H9 (cell line): Measurements from ENCODE around the gene PDE8A. TPM values are rescaled to one million over a fixed set of nuclear protein-coding genes. Genes with fewer than 3 reads are reported as not detected.

Experiments used
- DNase-seq: peaks from one replicate; pipeline ENCODE4 v3.0.0-alpha.2; 2017
- H2AFZ ChIP-seq: one replicate; pipeline ENCODE4 v1.6.1; 2013; ENCODE audit warnings: mild to moderate bottlenecking, low read length, control low read depth, moderate library complexity
- H2AK5ac ChIP-seq: 2 replicates; pipeline ENCODE4 v1.6.1; 2013; ENCODE audit warnings: low read length, control low read depth, mixed read lengths; ENCODE audit not compliant: insufficient read length
- H2BK120ac ChIP-seq: one replicate; pipeline ENCODE4 v1.6.1; 2013; ENCODE audit warnings: low read depth, mild to moderate bottlenecking, low read length, control low read depth, inconsistent platforms; ENCODE audit not compliant: poor library complexity, severe bottlenecking
- H2BK12ac ChIP-seq: 2 replicates; pipeline ENCODE4 v1.6.1; 2013; ENCODE audit warnings: low read length, control low read depth, mixed read lengths, low read depth; ENCODE audit not compliant: insufficient read length
- H2BK15ac ChIP-seq: 2 replicates; pipeline ENCODE4 v1.6.1; 2013; ENCODE audit warnings: low read depth, low read length, control low read depth
- H2BK20ac ChIP-seq: one replicate; pipeline ENCODE4 v1.6.1; 2013; ENCODE audit warnings: low read depth, mild to moderate bottlenecking, low read length, control low read depth, inconsistent platforms; ENCODE audit not compliant: poor library complexity, severe bottlenecking
- H2BK5ac ChIP-seq: 2 replicates; pipeline ENCODE4 v1.6.1; 2013; ENCODE audit warnings: low read length, control low read depth, mixed read lengths; ENCODE audit not compliant: insufficient read length
- H3K14ac ChIP-seq: 2 replicates; pipeline ENCODE4 v1.6.1; 2013; ENCODE audit warnings: low read length, control low read depth; ENCODE audit not compliant: insufficient read depth
- H3K18ac ChIP-seq: 2 replicates; pipeline ENCODE4 v1.6.1; 2013; ENCODE audit warnings: low read depth, mild to moderate bottlenecking, mixed read lengths, low read length, control low read depth; ENCODE audit not compliant: insufficient read length
- H3K23ac ChIP-seq: 2 replicates; pipeline ENCODE4 v1.6.1; 2013; ENCODE audit warnings: low read length, control low read depth, mixed read lengths, low read depth; ENCODE audit not compliant: insufficient read length
- H3K23me2 ChIP-seq: 2 replicates; pipeline ENCODE4 v1.6.1; 2013; ENCODE audit warnings: low read depth, mild to moderate bottlenecking, mixed read lengths, low read length, control low read depth; ENCODE audit not compliant: insufficient read length, poor library complexity, severe bottlenecking
- H3K27ac ChIP-seq: 2 replicates; pipeline ENCODE4 v1.5.1; 2013; ENCODE audit warnings: low read length, control low read depth, mixed read lengths, low read depth; ENCODE audit not compliant: insufficient read length
- H3K27me3 ChIP-seq: 2 replicates; pipeline ENCODE4 v1.6.1; 2013; ENCODE audit warnings: low read length, control low read depth, inconsistent platforms; ENCODE audit not compliant: insufficient read depth
- H3K4ac ChIP-seq: 2 replicates; pipeline ENCODE4 v1.6.1; 2013; ENCODE audit warnings: low read depth, mild to moderate bottlenecking, control low read depth, inconsistent platforms, low read length, moderate library complexity
- H3K4me1 ChIP-seq: 2 replicates; pipeline ENCODE4 v1.6.1; 2013; ENCODE audit warnings: low read length, control low read depth, inconsistent platforms; ENCODE audit not compliant: insufficient read depth
- H3K4me2 ChIP-seq: 2 replicates; pipeline ENCODE4 v1.6.1; 2013; ENCODE audit warnings: low read length, control low read depth, mixed read lengths; ENCODE audit not compliant: insufficient read length, insufficient read depth
- H3K56ac ChIP-seq: 2 replicates; pipeline ENCODE4 v1.6.1; 2013; ENCODE audit warnings: low read depth, mild to moderate bottlenecking, mixed read lengths, low read length, control low read depth; ENCODE audit not compliant: insufficient read length
- H3K79me1 ChIP-seq: 2 replicates; pipeline ENCODE4 v1.6.1; 2013; ENCODE audit warnings: low read depth, mild to moderate bottlenecking, moderate library complexity, low read length, control low read depth, inconsistent platforms; ENCODE audit not compliant: insufficient read depth, poor library complexity, severe bottlenecking
- H3K79me2 ChIP-seq: 2 replicates; pipeline ENCODE4 v1.6.1; 2013; ENCODE audit warnings: low read length, control low read depth, inconsistent platforms; ENCODE audit not compliant: insufficient read depth
- H3K9ac ChIP-seq: 2 replicates; pipeline ENCODE4 v1.6.1; 2013; ENCODE audit warnings: low read length, control low read depth, mixed read lengths; ENCODE audit not compliant: insufficient read length; ENCODE audit errors: extremely low read depth
- H3K9me3 ChIP-seq: one replicate; pipeline ENCODE4 v1.6.1; 2013; ENCODE audit warnings: low read depth, low read length, inconsistent platforms; ENCODE audit not compliant: control insufficient read depth
- H3T11ph ChIP-seq: one replicate; pipeline ENCODE4 v1.6.1; 2013; ENCODE audit warnings: mild to moderate bottlenecking, low read length, control low read depth, inconsistent platforms
- H4K20me1 ChIP-seq: one replicate; pipeline ENCODE4 v1.6.1; 2013; ENCODE audit not compliant: control insufficient read depth, insufficient read length, insufficient read depth
- H4K5ac ChIP-seq: 2 replicates; pipeline ENCODE4 v1.6.1; 2013; ENCODE audit warnings: low read depth, mild to moderate bottlenecking, mixed read lengths, low read length, control low read depth; ENCODE audit not compliant: insufficient read length
- H4K8ac ChIP-seq: replicated peaks from 2 replicates; pipeline ENCODE4 v1.6.1; 2013; ENCODE audit warnings: low read length, control low read depth, mixed read lengths, low read depth; ENCODE audit not compliant: insufficient read length
- H4K91ac ChIP-seq: 2 replicates; pipeline ENCODE4 v1.6.1; 2013; ENCODE audit warnings: low read depth, mild to moderate bottlenecking, moderate library complexity, mixed read lengths, low read length, control low read depth; ENCODE audit not compliant: insufficient read length
- H3K27ac Mint-ChIP-seq, 3 experiments: 2 replicates in 2 of 3; 3 replicates in 1 of 3; pipeline ENCODE4 v1.8.0; 2020 to 2021; ENCODE audit warnings: mixed read lengths in 3 of 3, mild to moderate bottlenecking in 1 of 3, moderate library complexity in 1 of 3
- H3K27me3 Mint-ChIP-seq: 2 replicates; pipeline ENCODE4 v1.8.0; 2021; ENCODE audit warnings: low read depth, mild to moderate bottlenecking, moderate library complexity, mixed read lengths
- H3K36me3 Mint-ChIP-seq, 3 experiments: 2 replicates in 2 of 3; 3 replicates in 1 of 3; pipeline ENCODE4 v1.8.0; 2020 to 2021; ENCODE audit warnings: low read depth in 3 of 3, mixed read lengths in 3 of 3; ENCODE audit not compliant: insufficient read depth in 1 of 3
- H3K4me1 Mint-ChIP-seq, 2 experiments: 2 replicates each; pipeline ENCODE4 v1.8.0; 2020; ENCODE audit warnings: mixed read lengths in 2 of 2
- H3K4me3 Mint-ChIP-seq, 2 experiments: 2 replicates in 1 of 2; 3 replicates in 1 of 2; pipeline ENCODE4 v1.8.0; 2020 to 2021; ENCODE audit warnings: mild to moderate bottlenecking in 2 of 2, mixed read lengths in 2 of 2, moderate library complexity in 1 of 2
- H3K9me3 Mint-ChIP-seq, 2 experiments: 2 replicates in 1 of 2; 3 replicates in 1 of 2; pipeline ENCODE4 v1.8.0; 2020; ENCODE audit warnings: mild to moderate bottlenecking in 2 of 2, mixed read lengths in 2 of 2, moderate library complexity in 1 of 2
- WGBS: extraction: QIAGEN DNeasy Blood & Tissue Kit; methylation state at CpG from one replicate; pipeline ENCODE4 v1.1.7; 2013; ENCODE audit warnings: missing lambda C conversion rate, low lambda C conversion rate, mixed read lengths; ENCODE audit not compliant: insufficient read length; ENCODE audit errors: extremely low coverage; 5-methylcytosine and 5-hydroxymethylcytosine counted together
- total RNA-seq: library from RNA; stranded (reverse); gene quantifications from 2 replicates; pipeline ENCODE4 v1.2.1, GENCODE V29; 2021
- TF ChIP-seq, protein P1 (sequence below): fragments of 200-600 bp; sonication (generic); conservative IDR thresholded peaks from 3 replicates; pipeline ENCODE4 v1.8.0; 2021; ENCODE audit warnings: antibody characterized with exemption, mild to moderate bottlenecking

The PDE8A gene
- total RNA-seq, 1 experiment from 2014 or later, result 9.3 TPM

DNA sequence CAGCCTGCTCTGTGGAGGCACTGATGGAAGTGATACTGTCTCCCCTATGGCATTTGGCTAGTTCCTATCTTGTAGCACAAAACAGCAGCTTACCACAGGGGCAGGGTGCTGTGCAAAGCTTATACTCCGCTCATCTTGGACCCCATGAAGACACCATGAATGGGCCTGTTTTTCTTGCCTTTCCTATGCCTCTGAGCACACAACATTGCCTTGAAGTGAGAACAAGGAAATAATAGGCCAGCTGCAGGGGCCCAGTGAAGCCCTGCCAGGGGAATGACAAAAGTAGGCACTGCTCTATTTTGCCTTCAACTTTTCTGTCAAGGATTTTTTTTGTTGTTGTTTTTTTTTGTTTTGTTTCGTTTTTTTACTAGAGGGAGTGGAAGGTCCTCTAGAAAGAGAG is 110.3 kb downstream of the PDE8A start:
- Mint-ChIP-seq H3K4me3 (no peak overlapping the region), H3K27me3 (no peaks in the 10 kb centered on the region)
- no CpG with 5 or more reads among the region's 2 CpGs for WGBS

More for the DNA sequence above, 110.3 kb downstream of the PDE8A start:
- H2BK20ac ChIP-seq, result no peak overlapping the region
- no peak overlapping the region for H4K91ac ChIP-seq
- H3K79me2 ChIP-seq, result no peaks in the 10 kb centered on the region
- H2BK120ac ChIP-seq, result no peak overlapping the region
- H3K18ac ChIP-seq, result no peak overlapping the region
- TF ChIP-seq, protein P1, sequence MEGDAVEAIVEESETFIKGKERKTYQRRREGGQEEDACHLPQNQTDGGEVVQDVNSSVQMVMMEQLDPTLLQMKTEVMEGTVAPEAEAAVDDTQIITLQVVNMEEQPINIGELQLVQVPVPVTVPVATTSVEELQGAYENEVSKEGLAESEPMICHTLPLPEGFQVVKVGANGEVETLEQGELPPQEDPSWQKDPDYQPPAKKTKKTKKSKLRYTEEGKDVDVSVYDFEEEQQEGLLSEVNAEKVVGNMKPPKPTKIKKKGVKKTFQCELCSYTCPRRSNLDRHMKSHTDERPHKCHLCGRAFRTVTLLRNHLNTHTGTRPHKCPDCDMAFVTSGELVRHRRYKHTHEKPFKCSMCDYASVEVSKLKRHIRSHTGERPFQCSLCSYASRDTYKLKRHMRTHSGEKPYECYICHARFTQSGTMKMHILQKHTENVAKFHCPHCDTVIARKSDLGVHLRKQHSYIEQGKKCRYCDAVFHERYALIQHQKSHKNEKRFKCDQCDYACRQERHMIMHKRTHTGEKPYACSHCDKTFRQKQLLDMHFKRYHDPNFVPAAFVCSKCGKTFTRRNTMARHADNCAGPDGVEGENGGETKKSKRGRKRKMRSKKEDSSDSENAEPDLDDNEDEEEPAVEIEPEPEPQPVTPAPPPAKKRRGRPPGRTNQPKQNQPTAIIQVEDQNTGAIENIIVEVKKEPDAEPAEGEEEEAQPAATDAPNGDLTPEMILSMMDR, result no peak
- no peak overlapping the region for H3K14ac ChIP-seq
- H3K9ac ChIP-seq, result no peak overlapping the region
- H4K20me1 ChIP-seq, result no peaks in the 10 kb centered on the region
- Mint-ChIP-seq H3K27ac (peak overlapping the region in 1 of 3 experiments; percentile 50; a peak in 1 of 7 replicates), H3K36me3 (peaks cover 6 to 10% (median 8%) of the 10 kb centered on the region in 3 experiments; a peak in 6 of 7 replicates), H3K4me1 (peaks cover 2 to 16% of the 10 kb centered on the region in 2 experiments), H3K9me3 (peaks cover 0 to 5% of the 10 kb centered on the region in 2 experiments; a peak in 1 of 5 replicates)
- no peak overlapping the region for H2AFZ ChIP-seq
- H3T11ph ChIP-seq, result no peak overlapping the region
- H4K8ac ChIP-seq, result no peak overlapping the region
- no peaks in the 10 kb centered on the region for H3K9me3 ChIP-seq
- H3K27ac ChIP-seq, result no peak overlapping the region
- H3K56ac ChIP-seq, result no peak overlapping the region
- no peak overlapping the region for H4K5ac ChIP-seq
- DNase-seq, result no peak
- no peaks in the 10 kb centered on the region for H3K27me3 ChIP-seq
- no peak overlapping the region for H2AK5ac ChIP-seq
- no peak overlapping the region for H2BK12ac ChIP-seq
- H2BK15ac ChIP-seq, result no peak overlapping the region
- H3K79me1 ChIP-seq, result no peaks in the 10 kb centered on the region
- H3K4me1 ChIP-seq, result no peaks in the 10 kb centered on the region
- no peak overlapping the region for H3K23ac ChIP-seq
- H2BK5ac ChIP-seq, result no peak overlapping the region
- no peak overlapping the region for H3K4ac ChIP-seq
- no peaks in the 10 kb centered on the region for H3K23me2 ChIP-seq
- H3K4me2 ChIP-seq, result no peak overlapping the region
